Duodenal mucosa (tissue), 2 donors: ENCODE data around the gene POU3F2.

Source experiments
- H3K27ac ChIP-seq: one replicate; pipeline ENCODE4 v1.7.0; 2013; ENCODE audit warnings: low read depth, low read length
- H3K27me3 ChIP-seq, 2 donors: one replicate each; pipeline ENCODE4 v1.7.0; 2013; ENCODE audit warnings: low read length in 2 of 2, control low read depth in 1 of 2; ENCODE audit not compliant: insufficient read depth in 2 of 2, control insufficient read depth in 1 of 2
- H3K36me3 ChIP-seq, 2 donors: one replicate each; pipeline ENCODE4 v1.7.0; 2013; ENCODE audit warnings: low read length in 2 of 2, control low read depth in 1 of 2; ENCODE audit not compliant: insufficient read depth in 2 of 2, control insufficient read depth in 1 of 2
- H3K4me1 ChIP-seq, 2 donors: one replicate each; pipeline ENCODE4 v1.7.0; 2013; ENCODE audit warnings: low read length in 2 of 2, control low read depth in 1 of 2; ENCODE audit not compliant: insufficient read depth in 2 of 2, control insufficient read depth in 1 of 2
- H3K4me3 ChIP-seq, 2 donors: one replicate each; pipeline ENCODE4 v1.7.0; 2013; ENCODE audit warnings: low read length in 2 of 2, low read depth in 1 of 2
- H3K9ac ChIP-seq, 2 donors: one replicate each; pipeline ENCODE4 v1.7.0; 2013; ENCODE audit warnings: low read length in 2 of 2, low read depth in 1 of 2
- H3K9me3 ChIP-seq, 2 donors: one replicate each; pipeline ENCODE4 v1.7.0; 2013; ENCODE audit warnings: low read length in 2 of 2, control low read depth in 1 of 2; ENCODE audit not compliant: control insufficient read depth in 1 of 2

Gene POU3F2

DNA sequence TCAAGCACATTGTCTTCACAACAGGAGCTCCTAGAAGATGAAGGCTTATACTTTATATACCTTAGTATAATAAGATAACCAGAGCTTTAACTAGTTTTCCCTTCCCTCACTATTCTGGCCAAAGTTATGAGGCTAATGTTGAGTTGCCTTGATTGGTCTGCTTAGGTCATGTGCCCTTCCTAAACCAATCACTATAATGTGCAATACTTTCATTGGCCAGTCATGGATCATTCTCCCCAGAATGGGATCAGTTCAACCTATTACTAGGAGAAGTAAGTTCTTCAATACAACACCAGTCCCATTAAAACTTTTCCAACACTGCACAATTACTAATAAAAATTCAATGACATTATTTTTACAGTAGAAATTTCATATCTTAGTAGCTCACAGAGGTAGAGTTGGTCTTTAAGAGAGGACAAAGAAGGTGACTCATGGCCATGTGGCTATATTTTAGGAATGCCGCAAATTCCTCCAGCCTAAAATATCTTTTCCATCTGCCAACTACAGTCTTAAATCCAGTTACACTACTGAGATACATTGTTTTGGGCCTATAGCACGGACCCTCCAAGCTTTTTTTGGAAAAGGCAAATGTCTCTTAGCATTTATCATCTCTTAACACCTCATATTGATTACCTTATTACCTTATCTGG, 12.5 kb upstream of the POU3F2 start:
- Histone ChIP-seq H3K4me3 (no peak overlapping the region), H3K27me3 (peaks cover 40 to 54% of the 10 kb centered on the region in 2 donors), H3K36me3 (no peaks in the 10 kb centered on the region), H3K27ac (no peak overlapping the region), H3K9ac (no peak overlapping the region), H3K9me3 (no peaks in the 10 kb centered on the region), H3K4me1 (no peaks in the 10 kb centered on the region)

DNA sequence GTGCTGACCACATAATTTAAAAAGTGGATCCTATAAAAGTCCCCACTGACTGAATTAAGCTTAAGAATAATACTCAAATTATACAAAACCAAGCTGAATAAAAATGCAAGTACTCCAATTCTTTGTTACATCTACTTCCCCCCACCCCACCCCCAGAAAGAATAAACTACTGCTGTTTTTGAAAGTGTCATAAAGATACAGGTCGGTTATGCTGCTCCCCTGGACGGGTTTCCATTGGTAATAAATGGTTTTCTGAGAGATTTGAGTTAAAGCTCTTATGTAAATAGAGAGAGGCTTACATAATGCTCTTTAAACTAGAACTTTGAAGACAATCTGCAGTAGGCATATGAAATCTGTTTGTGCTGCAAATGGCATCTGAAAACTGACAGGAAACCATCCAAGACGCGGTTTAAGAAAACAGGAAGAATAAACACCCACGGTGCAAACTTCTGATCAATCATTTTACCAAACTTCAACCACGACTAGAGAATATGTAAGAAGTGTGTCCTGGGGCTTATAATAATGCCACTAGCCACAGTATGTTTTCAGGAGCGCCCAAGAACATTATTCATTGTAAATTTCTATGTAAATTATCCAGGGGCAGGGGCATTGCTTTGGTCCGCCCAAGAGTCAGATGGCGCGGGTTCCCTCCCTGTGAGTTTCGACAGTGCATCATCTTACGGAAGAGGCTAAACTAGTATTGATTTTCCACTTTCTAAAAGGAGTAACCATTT, 10.8 kb upstream of the POU3F2 start:
- no peak overlapping the region for H3K27ac ChIP-seq
- H3K9ac ChIP-seq: no peak overlapping the region
- no peaks in the 10 kb centered on the region for H3K4me1 ChIP-seq
- H3K4me3 ChIP-seq: no peak overlapping the region
- no peaks in the 10 kb centered on the region for H3K9me3 ChIP-seq
- peaks cover 56 to 70% of the 10 kb centered on the region in 2 donors for H3K27me3 ChIP-seq
- no peaks in the 10 kb centered on the region for H3K36me3 ChIP-seq

DNA sequence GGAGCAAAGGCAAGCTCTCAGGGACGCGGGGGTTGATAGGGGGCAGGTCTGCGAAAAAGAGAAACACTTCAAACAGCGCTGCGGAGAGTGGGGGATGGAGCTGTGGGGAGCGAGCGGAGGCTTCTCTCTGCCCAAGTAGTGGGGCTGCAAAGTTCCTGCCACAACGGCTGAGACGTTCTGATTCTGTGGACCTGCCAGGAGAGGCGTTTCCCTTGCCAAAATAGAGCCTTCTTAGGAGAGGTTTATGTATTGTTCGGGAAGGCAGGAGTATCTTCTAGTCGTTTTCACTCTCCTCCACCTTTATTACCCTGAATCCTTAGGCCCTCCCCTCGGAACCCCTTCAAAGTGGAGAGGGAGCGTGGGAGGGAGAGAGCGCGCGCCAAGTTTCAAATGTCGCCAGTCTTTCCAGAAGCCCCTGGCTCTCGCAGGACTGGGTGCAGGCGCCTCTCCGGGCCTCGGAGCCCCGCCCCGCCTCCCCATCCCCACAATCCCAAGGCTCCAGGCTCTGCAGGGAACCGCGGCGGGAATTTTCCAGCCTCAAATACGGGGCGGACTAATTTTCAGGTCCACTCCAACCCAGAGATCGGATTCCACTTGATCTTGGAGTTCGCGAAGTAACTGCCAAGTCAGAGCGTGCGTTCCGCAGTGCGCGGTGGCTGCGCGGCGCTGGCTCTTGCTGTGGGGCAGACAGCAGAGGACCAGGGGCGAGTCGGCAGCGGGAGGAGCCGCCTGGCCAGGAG, 10.0 kb upstream of the POU3F2 start:
- Histone ChIP-seq H3K27me3 (peaks cover 62 to 74% of the 10 kb centered on the region in 2 donors), H3K27ac (no peak overlapping the region), H3K9me3 (no peaks in the 10 kb centered on the region), H3K9ac (no peak overlapping the region), H3K36me3 (no peaks in the 10 kb centered on the region), H3K4me1 (no peaks in the 10 kb centered on the region), H3K4me3 (no peak overlapping the region)

DNA sequence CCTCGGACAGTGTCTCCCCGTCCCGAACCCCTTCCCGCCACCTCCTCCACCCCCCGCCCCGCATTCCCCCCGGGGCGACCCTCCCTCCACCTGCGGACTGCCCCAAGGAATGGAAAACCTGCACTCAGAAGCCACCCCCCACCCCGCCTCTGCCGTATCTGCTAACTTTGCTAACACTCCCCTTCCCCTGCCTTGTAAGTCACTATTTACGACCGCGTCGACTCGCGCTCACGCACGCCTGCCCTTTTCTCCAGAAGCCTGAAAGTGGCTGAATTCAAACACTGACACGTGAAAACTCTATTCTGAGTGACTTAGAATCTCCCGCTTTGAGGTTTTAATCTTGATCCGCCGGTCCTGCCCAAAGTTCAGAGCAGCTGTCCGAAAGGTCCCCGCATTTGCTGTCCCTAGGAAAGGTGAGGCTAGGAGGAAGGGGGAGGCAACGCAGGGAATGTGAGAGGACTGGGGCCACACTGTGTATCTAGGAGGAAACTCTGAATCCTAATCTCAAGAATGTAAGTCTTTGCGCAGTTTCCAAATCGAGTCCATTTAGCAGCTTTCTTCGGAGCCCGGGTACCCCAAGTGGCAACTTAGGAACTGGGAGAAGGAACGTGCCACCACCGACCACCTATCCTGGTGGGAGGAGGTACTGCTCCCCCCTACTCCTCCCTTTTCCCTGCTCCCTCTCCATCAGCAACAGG, 9.3 kb upstream of the POU3F2 start:
- Histone ChIP-seq H3K9ac (no peak overlapping the region), H3K4me1 (no peaks in the 10 kb centered on the region), H3K27me3 (peaks cover 68 to 72% of the 10 kb centered on the region in 2 donors), H3K9me3 (no peaks in the 10 kb centered on the region), H3K36me3 (no peaks in the 10 kb centered on the region), H3K27ac (no peak overlapping the region), H3K4me3 (no peak overlapping the region)

DNA sequence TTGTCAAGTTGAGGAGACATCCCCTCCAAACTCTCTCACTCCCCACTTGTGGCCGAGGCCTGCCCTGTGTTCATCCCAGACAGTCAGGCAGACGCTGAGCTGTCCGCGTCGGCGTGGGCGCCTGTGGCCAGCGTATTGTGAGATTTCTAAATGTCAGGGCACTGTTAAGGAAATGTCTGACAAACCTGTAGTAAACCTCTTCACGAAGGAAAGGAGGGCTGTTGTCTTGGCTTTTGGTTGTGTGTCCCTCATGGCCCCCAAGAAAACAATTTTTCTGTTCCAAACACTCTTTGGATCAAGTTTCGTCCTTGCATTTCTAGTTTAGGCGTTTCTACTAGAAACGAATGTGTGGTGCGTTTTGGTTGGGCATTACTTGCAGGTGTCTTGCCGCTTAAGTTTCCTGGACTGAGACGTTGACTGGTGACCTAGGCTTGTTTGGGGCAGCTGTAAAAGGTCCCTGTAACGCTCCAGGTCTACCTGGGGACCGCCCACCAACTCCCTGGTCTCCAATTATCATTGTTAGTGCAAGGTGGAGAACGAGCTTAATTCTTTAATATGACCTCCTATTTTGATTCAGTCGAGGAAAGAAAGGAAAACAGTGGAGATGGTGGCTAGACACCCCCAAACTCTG, 8.7 kb upstream of the POU3F2 start:
- no peaks in the 10 kb centered on the region for H3K36me3 ChIP-seq
- H3K9ac ChIP-seq: no peak overlapping the region
- no peak overlapping the region for H3K4me3 ChIP-seq
- peaks cover 75 to 78% of the 10 kb centered on the region in 2 donors for H3K27me3 ChIP-seq
- no peaks in the 10 kb centered on the region for H3K9me3 ChIP-seq
- H3K4me1 ChIP-seq: no peaks in the 10 kb centered on the region
- no peak overlapping the region for H3K27ac ChIP-seq

GRCh38 chr6:98827295-98828159, 6.8 kb upstream of the POU3F2 start:
- Histone ChIP-seq H3K36me3 (no peaks in the 10 kb centered on the region), H3K27me3 (peaks cover 84 to 91% of the 10 kb centered on the region in 2 donors), H3K9me3 (no peaks in the 10 kb centered on the region), H3K9ac (no peak overlapping the region), H3K4me1 (peaks cover 4 to 5% of the 10 kb centered on the region in 2 donors), H3K4me3 (no peak overlapping the region), H3K27ac (no peak overlapping the region)

GRCh38 chr6:98828211-98828788, 6.1 kb upstream of the POU3F2 start:
- H3K9ac ChIP-seq: no peak overlapping the region
- peaks cover 5 to 12% of the 10 kb centered on the region in 2 donors for H3K4me1 ChIP-seq
- H3K9me3 ChIP-seq: no peaks in the 10 kb centered on the region
- H3K4me3 ChIP-seq: no peak overlapping the region
- H3K27me3 ChIP-seq: peaks cover 90 to 94% of the 10 kb centered on the region in 2 donors
- H3K27ac ChIP-seq: no peak overlapping the region
- H3K36me3 ChIP-seq: no peaks in the 10 kb centered on the region

GRCh38 chr6:98828941-98829411, 5.4 kb upstream of the POU3F2 start:
- Histone ChIP-seq H3K36me3 (no peaks in the 10 kb centered on the region), H3K4me1 (peaks cover 5 to 19% of the 10 kb centered on the region in 2 donors), H3K4me3 (no peak overlapping the region), H3K27ac (no peak overlapping the region), H3K9ac (no peak overlapping the region), H3K9me3 (no peaks in the 10 kb centered on the region), H3K27me3 (peaks cover 90 to 94% of the 10 kb centered on the region in 2 donors)

- Histone ChIP-seq H3K9me3 (no peaks in the 10 kb centered on the region), H3K4me1 (peaks cover 5 to 21% of the 10 kb centered on the region in 2 donors), H3K36me3 (no peaks in the 10 kb centered on the region), H3K27me3 (peaks cover 81 to 84% of the 10 kb centered on the region in 2 donors), H3K9ac (no peak overlapping the region), H3K4me3 (no peak overlapping the region), H3K27ac (no peak overlapping the region)
These were observed 4.2 kb upstream of the POU3F2 start for GRCh38 chr6:98830146-98830545.
